NCI-H446 (cell line): ENCODE data around the gene LDHA.
A peak's percentile ranks its signal among the peaks of the same experiment; 100 is the strongest.
"Not testable (repeated sequence)": the region's sequence is repeated elsewhere in the genome, so short reads cannot be mapped to it uniquely, and the experiment has no call there.

Experiments
- DNase-seq, 2 experiments: peaks; one replicate each; lab custom pipeline; 2025; lab: John Stamatoyannopoulos, UW

Gene LDHA

DNA sequence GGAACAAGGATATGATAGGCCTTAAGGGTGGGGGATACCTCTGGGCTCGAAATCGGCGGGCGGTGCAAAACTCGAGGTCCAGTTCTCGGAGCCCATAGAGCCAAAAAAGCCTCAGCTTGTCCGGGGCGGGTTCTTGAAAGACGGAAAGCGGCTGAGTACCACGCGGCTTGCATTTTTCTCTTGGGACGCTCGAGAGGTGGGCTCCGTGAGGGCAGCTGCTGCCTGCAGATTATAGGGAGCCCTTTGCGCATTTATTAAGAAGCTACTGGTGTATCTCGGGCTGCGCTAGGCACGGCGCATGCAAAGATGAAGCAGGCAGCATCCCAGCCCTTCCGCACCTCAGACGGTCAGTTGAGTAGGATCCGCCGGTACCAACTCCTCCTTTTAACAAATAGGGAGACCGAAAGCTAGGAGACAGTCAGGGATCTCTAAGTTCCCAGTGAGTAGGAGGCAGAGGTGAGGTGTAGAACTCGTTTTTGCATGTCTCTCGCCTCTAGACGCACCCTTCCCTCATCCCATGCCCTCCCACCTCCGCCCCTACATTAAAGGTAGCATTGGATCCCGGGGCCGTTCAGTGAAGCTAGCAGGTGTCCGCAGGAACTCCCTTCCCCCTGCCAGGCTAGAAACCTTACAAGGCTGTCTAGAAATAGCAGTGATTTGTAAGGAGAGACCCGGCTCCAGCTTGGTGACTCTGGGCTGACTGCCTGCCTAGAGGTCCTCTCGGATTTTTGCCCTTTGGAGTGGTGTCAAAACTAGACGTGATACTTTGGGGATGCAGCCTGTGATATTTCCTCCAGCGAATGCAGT lies 768 bp downstream of the LDHA start:
- DNase-seq, result no peak

DNA sequence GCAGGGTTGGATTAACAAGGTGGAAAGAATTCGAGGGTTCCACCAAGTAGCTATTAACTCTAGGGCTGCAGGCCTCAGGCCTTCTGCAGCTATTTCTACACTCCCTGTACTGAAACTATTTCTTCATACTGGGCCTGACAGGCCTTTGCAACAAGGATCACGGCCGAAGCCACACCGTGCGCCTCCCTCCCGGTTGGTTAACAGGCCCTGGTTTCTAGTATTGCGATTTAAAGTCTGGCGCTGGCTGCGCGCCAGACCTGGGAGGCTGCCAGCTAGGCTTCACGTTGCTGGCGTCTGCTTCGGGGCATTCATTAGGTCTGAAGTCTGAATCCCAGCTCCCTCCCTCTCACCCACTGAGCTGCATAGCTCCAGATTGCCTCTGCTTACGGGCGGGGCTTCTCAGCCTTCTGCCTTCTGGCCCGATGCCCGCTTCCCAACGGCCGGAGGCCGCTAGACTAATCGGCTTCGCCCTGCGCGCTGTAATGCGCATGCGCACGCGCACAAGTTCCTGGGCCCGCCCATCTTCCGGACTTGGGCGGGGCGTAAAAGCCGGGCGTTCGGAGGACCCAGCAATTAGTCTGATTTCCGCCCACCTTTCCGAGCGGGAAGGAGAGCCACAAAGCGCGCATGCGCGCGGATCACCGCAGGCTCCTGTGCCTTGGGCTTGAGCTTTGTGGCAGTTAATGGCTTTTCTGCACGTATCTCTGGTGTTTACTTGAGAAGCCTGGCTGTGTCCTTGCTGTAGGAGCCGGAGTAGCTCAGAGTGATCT lies 1.6 kb downstream of the LDHA start:
- DNase-seq, result peak; percentile 100

DNA sequence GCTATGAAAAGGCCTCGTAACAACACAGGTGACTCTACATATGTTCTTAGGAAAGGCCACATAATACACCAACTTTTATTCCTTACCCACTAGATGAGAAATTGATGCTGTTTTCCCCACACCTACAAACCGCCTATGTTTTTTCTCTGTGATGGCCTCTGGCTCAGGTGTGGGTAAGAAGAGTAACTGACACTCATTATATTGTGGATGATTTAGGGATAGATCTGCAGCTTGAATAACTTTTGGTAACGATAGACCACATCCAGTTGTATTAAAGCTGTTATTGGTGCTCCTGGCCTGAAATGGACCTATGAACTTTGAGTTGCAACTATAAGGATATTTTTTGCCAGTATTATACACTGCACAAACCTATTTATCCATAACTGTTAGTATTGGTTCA lies 3.6 kb downstream of the LDHA start:
- no peak for DNase-seq

DNA sequence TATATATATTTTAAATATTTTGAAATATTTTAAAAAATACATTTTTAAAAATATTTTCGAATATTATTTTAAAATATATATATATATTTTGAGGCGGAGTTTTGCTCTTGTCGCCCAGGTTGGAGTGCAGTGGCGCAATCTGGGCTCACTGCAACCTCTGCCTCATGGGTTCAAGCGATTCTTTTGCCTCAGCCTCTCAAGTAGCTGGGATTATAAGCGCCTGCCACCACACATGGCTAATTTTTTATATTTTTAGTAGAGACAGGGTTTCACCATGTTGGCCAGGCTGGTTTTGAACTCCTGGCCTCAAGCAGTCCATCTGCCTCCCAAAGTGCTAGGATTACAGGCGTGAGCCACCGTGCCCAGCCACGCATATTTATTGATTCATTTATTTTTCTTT lies 6.7 kb downstream of the LDHA start:
- DNase-seq, result not testable (repeated sequence)

DNA sequence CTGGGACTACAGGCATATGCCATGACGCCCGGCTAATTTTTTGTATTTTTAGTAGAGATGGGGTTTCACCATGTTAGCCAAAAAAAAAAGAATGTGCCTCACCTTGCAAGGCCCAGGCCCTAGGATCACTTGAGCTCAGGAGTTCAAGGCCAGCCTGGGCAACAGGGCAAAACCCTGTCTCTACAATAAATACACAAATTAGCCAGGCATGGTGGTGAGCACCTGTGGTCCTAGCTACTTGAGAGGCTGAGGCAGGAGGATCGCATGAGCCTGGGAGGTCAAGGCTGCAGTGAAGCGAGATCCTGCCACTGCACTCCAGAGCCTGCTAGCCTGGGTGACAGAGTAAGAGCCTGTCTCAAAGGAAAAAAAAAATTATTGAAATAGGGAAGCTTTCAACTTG lies 9.7 kb downstream of the LDHA start:
- DNase-seq, result no peak

DNA sequence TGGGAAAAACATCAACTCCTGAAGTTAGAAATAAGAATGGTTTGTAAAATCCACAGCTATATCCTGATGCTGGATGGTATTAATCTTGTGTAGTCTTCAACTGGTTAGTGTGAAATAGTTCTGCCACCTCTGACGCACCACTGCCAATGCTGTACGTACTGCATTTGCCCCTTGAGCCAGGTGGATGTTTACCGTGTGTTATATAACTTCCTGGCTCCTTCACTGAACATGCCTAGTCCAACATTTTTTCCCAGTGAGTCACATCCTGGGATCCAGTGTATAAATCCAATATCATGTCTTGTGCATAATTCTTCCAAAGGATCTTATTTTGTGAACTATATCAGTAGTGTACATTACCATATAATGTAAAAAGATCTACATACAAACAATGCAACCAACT lies 13.0 kb downstream of the LDHA start:
- not testable (repeated sequence) for DNase-seq

DNA sequence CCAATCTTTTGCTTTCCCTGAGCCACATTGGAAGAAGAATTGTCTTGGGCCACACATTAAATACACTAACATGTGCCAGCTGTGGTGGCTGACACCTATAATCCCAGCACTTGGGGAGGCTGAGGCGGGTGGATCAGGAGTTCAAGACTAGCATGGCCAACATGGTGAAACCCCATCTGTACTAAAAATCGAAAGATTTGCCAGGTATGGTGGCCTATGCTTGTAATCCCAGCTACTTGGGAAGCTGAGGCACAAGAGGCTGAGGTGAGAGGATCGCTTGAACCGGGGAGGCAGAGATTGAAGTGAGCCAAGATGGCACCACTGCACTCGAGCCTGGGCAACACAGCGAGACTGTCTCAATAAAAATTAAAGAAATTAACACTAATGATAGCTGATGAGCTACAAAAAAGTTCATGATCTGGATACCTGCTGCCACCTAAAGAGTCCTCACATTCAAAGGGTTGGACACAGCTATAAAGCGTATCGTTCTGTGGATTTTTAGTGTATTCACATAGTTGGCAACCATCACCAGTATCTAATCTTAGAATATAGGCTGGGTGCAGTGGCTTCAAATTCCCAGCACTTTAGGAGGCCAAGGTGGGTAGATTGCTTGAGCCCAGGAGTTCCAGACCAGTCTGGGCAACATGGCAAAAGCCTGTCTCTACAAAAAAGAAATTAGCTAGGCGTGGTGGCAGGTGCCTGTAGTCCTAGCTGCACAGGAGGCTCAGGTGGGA lies 14.4 kb downstream of the LDHA start:
- no peak for DNase-seq

DNA sequence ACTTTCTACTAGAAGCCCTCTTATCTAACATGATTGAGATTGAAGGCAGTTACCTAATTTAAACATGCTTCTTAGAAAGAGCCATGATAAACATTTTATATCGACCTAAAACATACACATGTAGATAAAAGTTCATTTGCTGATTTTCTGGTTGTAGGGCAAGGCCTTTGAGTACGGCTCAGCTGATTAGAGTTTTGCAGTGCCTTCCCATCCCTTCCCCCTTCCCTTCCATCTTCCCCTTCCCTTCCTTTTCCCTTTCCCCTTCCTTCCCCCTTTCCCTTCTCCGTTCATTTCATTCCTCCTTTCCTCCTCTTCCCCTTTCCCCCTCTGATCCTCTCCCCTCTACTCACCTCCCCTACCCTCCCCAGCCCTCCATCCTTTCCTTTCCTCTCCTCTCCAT lies 22.1 kb downstream of the LDHA start:
- no peak for DNase-seq

DNA sequence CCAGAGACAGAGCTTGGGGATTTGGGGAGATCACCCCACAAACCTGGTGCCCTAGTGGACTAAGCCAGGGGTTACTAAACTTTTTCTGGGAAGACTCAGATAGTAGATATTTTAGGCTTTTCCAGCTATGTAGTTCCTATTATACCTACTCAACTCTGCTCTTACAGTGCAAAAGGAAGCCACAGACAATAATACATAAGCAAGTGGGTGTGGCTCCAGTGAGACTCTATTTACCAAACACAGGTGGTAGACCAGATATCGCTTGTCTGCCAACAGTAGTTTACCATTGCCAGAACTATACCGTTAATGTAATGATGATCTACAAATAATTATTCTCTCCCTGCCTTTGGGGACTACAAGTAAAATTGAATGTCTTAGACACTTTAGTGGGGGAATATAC lies 24.7 kb downstream of the LDHA start:
- DNase-seq, result no peak

DNA sequence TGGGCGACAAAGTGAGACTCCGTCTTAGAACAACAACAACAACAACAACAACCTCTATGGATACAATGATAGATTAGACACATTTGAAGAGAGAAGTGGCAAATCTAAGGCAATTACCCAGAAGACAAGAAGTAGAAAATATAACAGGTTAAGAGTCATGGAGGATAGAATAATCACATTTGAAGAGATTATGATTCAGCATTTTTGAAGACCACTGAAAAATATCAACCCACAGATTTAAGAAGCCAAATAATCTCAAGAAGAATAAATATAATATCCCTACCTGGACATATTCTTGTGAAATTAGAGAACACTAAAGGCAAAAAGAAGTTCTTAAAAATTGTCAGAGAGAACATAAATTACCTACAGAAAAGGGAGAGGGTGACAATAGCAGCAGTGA lies 25.7 kb downstream of the LDHA start:
- no peak for DNase-seq

DNA sequence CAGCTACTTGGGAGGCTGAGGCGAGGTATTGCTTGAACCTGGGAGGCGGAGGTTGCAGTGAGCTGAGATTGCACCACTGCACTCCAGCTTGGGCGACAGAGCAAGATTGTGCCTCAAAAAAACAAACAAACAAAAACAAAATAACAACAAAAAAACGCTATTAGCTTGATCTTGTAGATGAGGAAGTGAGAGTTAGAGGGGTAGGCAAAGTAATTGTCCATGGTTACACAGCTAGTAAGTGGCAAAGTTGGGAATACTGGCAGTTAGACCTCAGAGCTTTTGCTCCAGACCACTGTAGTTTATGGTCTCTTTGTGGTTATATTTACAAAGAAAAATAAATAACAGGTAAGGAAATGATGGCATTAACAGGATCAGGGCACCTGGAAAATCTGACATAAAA lies 32.9 kb downstream of the LDHA start:
- DNase-seq, result no peak

DNA sequence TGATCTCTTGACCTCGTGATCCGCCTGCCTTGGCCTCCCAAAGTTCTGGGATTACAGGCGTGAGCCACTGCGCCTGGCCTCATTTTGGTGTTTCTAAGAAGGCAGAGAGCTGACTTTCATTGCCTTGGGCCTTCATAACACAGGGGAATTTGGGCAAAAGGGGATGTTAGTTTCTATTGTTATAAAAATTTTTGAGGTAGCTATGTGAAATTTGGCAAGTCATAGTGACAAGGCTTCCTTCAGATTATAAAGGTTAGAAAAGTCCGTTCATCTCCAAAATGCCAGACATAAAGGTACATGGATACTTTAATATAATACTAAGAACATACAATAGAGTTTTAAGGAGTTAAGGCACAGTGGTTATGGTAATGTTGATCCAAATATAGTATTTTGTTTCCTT lies 35.0 kb downstream of the LDHA start:
- no peak for DNase-seq

DNA sequence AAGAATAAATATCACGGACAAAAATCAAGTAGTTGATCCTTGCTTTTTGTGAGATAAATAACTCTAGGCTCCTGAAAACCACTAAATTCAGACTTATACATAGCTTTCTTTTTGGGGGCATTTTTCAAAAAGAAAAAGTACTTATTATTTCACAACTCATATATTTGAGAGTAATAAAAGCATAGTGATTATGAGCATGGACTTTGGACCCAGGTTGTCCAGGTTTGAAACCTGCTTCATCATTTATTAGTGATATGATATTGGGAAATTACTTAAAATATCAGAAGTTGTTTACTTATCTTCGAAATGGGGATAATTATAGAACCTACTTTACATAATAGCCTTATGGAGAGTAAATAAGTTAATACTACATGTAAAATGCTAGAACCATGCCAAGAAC lies 44.3 kb downstream of the LDHA start:
- no peak for DNase-seq

DNA sequence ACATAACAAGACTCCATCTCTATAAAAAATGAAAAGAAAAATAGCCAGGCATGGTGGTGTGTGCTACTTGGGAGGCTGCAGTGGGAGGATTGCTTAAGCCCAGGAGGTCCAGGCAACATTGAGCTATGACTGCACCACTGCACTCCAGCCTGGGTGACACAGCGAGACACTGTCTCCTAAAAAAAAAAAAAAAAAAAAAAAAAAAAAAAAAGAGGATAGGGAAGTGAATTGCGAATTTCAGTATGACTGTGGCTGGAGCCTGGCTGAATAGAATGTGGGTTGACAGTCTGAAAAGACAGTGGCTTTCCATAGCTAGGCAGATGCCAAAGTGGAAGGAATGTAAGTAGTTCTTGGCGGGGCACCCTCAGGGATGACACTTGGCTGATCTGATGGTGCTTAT lies 54.9 kb downstream of the LDHA start:
- no peak for DNase-seq

DNA sequence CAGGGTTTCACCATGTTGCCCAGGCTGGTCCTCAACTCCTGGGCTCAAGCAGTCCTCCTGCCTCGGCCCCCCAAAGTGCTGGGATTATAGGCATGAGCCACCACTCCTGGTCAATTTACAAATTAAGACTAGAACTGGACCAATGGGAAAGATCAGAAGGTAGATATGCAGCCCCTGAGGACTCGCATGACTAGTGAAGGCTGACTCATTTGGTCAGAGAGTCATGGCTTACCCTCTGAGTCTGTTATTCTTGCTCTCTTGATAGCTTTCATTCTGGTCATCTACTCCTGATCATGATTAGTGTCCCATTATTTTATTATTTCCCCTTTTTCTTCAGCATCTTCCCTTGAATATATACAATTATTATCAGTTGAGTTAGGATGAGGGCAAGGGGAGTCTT lies 58.6 kb downstream of the LDHA start:
- no peak for DNase-seq

DNA sequence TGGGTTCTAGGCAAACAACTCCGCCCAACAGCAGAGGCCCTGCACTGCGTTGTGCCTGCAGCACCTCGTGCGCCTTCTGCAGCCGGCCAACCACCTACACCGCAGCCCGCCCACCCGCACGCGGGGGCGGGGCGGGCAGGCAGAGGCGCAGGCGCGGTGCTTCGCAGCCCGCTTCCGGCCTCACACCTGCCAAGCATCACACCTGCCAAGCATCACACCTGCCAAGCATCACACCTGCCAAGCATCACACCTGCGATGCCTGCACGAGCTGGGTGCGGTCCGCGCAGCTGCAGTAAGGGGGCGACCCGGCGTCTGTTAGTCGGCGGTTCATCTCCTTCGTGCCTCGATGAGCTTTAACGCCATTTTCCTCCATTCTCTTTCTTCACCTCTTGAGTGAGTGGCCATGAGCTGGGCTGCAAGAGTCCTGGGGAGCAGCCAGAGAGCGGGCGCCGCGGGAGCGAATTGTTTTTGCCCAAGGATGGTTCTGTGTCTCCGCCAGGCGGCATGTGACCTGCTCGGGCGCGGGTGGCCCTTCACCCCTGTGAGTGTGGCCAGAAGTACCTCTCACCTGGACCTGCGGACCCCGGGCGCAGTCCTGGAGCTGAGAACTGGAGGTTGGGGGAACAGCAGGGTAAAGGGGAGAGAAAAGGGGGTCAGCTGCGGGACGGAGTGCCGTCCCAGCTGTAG lies 61.5 kb downstream of the LDHA start, which contains the start of gene LDHAL6A:
TSS of gene LDHAL6A (plus strand) at position 171 of the 687 bp plus-strand sequence. CDS start 825 bp downstream, outside the sequence.
- DNase-seq, result no peak

DNA sequence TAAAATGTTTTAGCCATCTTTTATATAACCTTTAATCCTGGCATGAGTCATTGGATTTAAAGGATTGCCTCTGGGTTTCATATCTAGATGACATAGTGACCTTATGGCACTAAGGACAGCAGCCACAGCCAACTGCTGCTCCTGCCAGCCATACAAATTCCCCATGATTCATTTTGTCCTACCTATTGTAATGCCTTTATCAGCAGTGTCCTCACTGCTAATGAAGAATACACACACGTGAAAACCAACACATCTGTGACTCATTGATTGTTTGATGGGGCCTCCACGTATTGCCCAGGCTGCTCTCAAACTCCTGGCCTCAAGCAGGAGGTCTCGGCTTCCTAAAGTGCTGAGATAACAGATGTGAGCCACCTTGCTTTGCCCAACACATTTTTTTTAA lies 63.1 kb downstream of the LDHA start:
- DNase-seq, result no peak
